NCI-H187 (cell line): Measurements from ENCODE around the gene TDO2.

Experiments
- DNase-seq, 2 experiments: peaks; one replicate each; lab custom pipeline; 2025; lab: John Stamatoyannopoulos, UW

Gene TDO2

DNA sequence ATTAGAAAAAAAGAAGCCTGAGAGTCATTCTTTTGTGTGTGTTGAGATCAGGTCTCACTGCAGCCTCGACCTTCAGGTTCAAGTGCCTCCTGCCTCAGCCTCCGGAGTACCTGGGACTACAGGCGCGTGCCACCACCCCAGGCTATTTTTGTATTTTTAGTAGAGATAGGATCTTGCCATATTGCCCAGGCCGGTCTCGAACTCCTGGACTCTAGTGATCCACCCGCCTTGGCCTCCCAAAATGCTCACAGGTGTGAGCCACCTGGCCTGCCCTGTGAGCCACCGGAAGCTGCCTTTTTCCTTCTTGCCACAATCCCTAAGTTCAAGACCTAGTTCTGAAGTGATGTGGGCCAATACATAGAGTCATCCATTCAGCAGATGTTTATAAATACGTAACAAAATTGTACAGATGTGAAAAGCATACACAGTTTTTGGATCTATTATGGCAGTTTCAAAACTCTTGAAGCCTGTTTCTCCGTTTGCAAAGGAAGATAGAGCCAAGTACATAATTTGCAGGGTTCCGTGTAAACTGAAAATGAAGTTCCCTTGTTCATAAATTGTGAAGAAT, 50.7 kb downstream of the TDO2 start:
- DNase-seq, result no peak

DNA sequence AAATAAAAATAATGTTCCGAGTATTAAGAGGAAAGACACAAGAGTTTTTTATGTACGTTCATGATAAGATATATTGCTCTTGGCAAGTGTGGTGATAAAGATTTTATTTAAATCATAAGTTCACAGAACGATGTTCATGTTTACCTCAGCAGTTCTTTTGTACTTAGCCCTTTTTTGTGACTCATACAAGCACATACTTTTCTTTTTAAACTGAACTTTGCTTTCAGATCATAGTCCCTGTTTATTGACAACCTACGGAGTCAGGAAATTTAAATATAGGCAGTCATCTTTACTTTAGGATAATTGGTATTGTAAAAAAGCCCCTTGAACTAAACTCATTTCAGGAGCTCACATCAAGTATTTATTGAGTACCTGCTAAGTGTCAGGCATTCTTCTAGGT, 51.4 kb downstream of the TDO2 start:
- no peak for DNase-seq

DNA sequence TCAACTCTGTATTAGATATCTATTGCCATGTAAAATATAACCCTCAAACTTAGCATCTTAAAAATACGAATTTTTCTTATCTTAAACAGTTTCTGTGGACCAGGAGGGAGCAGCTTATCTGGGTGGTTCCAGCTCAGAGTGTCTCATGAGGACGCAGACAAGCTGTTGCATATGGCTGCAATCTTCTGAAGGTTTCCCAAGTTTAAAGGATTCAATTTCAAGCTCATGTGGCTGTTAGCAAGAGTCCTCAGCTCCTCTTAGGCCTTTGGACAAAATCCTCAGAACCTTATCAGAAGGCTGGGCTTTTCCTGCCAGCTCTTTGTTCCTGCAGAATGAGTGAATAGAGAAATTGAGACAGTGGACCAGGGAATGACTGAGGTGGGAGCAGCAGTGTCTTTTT, 53.0 kb downstream of the TDO2 start:
- no peak for DNase-seq

DNA sequence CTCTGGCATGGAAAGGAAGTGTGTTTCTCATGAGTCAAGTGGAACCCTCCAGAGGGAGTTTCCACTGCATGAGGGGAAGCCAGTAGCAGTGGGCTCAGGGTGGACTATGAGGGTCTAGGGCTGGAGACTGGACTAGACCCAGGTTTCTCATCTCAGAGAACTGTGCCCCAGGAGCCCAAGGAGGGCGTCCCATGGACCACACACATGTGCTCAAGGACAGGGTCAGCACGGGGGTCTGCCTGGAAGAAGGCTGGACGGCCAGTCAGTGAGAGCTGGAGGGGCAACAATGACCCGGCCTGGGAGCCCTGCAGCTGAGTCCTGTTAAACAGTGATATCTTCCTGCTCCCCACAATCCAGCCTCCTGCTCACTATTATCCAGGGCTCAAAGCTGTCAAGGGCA, 55.9 kb downstream of the TDO2 start:
- DNase-seq, result no peak

DNA sequence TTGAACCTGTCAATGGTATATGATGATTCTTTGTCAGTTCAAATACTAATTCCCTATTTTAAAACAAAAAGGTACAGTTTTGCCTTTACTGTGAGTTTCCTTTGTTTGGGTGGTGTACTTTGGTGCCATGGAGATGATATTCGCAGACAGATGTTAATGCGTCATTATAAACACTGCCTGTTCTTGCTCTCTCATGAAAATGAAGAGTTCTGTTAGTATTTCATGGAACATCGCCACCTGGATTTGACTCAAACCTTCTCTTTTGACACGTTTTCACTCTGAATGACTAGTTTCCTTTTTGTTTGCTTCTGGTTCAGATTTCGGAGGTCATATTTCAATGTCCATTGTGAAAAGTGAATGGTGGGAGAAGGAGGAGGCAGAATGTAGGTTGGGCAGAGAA, 57.0 kb downstream of the TDO2 start:
- DNase-seq, result no peak

DNA sequence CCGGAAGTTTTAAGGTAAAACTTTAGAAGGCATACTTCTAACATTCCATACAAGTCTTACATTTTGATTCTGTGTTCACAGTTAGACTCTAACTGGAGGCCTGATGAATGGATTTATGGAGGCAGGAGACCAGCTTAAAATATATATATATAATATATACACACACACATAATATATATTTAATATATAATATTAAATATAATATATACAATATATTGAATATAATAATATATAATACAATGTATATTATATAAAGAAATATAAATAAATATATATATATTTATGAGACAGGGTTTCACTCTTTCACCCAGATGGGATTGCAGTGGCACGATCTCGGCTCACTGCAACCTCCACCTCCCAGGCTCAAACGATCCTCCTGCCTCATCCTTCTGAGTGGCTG, 58.1 kb downstream of the TDO2 start:
- DNase-seq, result no peak

DNA sequence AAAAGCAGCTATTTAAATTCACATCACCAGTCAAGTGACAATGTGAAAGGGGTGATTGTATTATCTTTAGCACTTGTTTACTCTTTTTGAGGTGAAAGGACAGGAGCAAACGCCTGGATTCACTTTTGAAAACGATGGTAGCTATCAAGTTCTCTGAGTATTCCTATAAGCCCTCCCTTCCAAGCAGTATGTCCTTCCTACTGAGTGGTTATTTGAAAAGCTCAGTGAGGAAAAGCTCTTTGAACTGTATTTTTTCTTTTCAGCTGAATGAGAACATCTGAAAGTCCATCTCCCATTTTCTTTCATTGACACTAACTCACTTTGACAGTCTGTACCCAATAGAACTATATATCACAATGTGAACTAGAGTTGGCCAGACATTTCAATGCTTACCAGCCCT, 59.3 kb downstream of the TDO2 start:
- no peak for DNase-seq

DNA sequence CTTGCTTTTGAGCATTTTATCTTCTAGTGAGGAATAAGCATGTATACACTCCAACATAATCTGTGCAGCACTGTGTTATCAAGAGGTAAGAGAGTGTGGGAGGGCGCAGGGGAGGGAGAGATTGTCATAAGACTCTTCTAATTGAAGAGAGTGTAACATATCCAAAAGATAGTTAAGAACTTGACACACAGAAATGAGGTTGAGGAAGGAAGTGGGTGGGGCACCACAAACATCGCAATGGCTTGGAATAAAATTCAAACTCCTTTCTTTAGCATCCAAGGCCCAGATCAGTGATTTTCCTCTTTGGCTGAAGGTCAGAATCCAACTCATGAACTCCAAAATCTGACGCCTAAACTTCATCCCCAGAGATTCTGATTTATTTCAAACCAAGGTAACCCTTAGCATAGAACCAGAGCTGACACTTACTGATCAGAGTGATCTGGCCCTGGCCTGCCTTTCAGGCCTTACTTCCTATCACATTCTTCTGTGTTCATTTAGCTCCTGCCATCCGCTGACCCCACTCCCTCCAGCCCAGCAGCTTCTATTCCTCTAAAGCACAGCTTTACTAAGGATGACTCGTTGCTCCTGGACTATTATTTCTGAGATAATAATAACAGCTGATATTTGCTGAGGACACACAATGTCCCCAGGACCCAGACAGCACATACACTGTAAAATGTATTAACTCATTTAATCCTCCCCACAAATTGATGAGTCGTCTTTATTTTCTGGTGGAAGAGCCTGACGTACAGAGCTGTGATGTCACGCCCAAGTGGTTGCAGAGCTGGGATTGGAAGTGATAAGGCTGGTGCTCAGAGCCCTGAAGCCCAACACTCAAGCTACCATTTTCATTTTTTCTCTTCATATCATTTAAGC, 60.8 kb downstream of the TDO2 start:
- no peak for DNase-seq

DNA sequence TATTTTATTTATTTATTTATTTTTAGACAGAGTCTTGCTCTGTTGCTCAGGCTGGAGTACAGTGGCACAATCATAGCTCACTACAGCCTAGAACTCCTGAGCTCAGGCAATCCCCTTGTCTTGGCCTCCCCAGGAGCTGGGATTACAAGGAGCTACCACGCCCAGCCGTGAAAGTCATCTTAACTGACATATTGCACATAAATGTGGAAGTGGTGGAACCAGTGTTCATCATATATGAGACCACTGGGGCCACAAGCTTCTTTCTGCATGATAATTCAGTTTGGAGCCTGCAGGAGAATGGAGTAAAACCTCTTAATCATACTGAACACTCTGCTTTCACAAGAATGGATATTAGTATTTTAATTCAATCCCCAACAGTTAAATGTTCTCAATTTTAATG, 62.7 kb downstream of the TDO2 start:
- DNase-seq, result no peak

DNA sequence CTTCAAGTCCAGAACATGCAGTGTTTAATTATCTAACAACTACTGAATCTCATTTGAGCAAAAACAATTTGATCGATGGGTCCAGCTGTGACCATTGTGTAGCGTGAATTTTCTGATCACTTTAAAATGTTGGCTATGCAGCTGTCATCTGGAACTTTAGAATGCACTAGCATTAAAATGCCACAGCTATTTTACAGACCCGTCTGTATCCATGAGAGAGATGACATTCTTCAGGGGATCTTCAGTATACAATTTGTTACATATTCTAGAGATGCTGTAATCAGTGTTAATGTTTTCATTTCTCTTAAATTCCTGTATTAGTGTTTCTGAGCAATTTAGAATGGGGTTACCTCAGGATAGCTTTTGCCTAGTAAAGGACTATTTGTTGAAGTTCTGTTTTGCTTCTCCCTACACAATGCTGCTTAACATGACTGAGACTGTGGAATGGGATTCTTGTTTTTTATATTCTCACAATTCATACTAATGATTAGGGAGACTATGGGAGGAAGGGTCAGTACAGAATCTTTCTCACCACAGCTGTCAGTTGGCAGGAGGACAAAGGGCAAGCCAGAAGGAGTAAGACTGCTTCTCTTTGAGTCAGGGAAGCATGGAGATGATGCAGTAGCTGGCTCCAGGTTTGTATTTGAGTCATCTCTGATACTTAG, 63.4 kb downstream of the TDO2 start:
- DNase-seq, result no peak
